ENCODE data around the gene ATF5.

The ATF5 gene

DNA sequence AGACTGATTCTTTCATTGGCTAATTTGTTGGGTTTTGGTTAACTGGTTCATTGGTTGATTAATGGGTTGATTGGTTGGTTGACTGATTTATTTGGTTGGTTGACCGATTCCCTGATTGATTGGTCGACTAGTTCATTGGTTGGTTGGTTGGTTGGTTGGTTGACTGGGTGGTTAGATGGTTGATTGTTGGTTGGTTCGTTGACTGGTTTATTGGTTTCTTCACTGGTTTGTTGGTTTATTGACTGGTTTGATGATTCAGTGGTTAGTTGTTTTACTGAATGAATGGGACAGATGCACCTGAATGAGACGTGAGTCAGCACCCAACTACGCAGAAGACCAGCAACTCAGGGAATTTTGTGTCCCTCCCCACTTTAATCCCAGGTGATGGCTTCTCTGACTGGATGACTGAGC, 3.0 kb downstream of the ATF5 start:
- Histone ChIP-seq H3K4me3 (replicated peaks; ENCODE audit: insufficient read depth, low read length) (no peak overlapping the region), H3K27me3 (ENCODE audit: insufficient read depth, poor library complexity, severe bottlenecking) (no peaks in the 10 kb centered on the region), H3K27ac (replicated peaks) (no peak overlapping the region)
- TF ChIP-seq SPI1 (IDR thresholded peaks at IDR 0.05; ENCODE audit: borderline replicate concordance, low read depth) (no peak), POLR2AphosphoS5 (IDR thresholded peaks at IDR 0.05; ENCODE audit: low read depth) (no peak), GABPA (IDR thresholded peaks at IDR 0.05; ENCODE audit: low read depth) (no peak), REST (IDR thresholded peaks at IDR 0.05; ENCODE audit: insufficient replicate concordance, low read depth) (no peak), CTCF (IDR thresholded peaks at IDR 0.05; ENCODE audit: insufficient read depth, low read length) (no peak)
- DNase-seq (ENCODE audit: low read depth in 1 of 2, low spot score in 1 of 2): no peak

- TF ChIP-seq GABPA (IDR thresholded peaks at IDR 0.05; ENCODE audit: low read depth) (no peak), POLR2AphosphoS5 (IDR thresholded peaks at IDR 0.05; ENCODE audit: low read depth) (no peak; the same call in 1 of the 2 replicates), REST (IDR thresholded peaks at IDR 0.05; ENCODE audit: insufficient replicate concordance, low read depth) (no peak), CTCF (IDR thresholded peaks at IDR 0.05; ENCODE audit: insufficient read depth, low read length) (no peak), SPI1 (IDR thresholded peaks at IDR 0.05; ENCODE audit: borderline replicate concordance, low read depth) (no peak)
- Histone ChIP-seq H3K4me3 (replicated peaks; ENCODE audit: insufficient read depth, low read length) (no peak overlapping the region), H3K27ac (replicated peaks) (no peak overlapping the region), H3K27me3 (ENCODE audit: insufficient read depth, poor library complexity, severe bottlenecking) (no peaks in the 10 kb centered on the region)
- DNase-seq (ENCODE audit: low read depth in 1 of 2, low spot score in 1 of 2): no peak
Measured at GRCh38 chr19:49932731-49933131, 3.7 kb downstream of the ATF5 start.

DNA sequence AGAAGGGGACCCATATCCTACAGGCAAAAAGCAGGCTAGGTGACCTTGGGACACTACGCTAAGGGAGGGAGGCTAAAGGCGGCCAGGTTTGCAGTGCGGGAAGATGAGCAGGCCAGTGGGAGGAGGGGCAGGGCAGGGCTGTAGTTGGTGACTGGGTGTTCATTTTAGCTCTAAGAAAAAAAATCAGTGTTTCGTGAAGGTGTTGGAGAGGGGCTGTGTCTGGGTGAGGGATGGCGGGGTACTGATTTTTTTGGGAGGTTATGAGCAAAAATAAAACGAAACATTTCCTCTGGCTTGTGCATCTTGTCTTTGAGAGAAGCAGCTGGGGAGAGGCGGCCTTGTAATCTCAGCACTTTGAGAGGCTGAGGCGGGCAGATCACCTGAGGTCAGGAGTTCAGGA, 4.6 kb downstream of the ATF5 start:
- Histone ChIP-seq H3K27me3 (ENCODE audit: insufficient read depth, poor library complexity, severe bottlenecking) (no peaks in the 10 kb centered on the region), H3K4me3 (replicated peaks; ENCODE audit: insufficient read depth, low read length) (no peak overlapping the region), H3K27ac (replicated peaks) (no peak overlapping the region)
- no peak for TF ChIP-seq GABPA (IDR thresholded peaks at IDR 0.05; ENCODE audit: low read depth)
- TF ChIP-seq SPI1 (IDR thresholded peaks at IDR 0.05; ENCODE audit: borderline replicate concordance, low read depth): no peak
- peak; percentile 81 for TF ChIP-seq POLR2AphosphoS5 (IDR thresholded peaks at IDR 0.05; ENCODE audit: low read depth)
- TF ChIP-seq CTCF (IDR thresholded peaks at IDR 0.05; ENCODE audit: insufficient read depth, low read length): no peak
- TF ChIP-seq REST (IDR thresholded peaks at IDR 0.05; ENCODE audit: insufficient replicate concordance, low read depth): no peak
- no peak for DNase-seq (ENCODE audit: low read depth in 1 of 2, low spot score in 1 of 2)

Data from HL-60 (cell line).